Measurements from ENCODE around the gene CCDC157. TPM values are rescaled to one million over a fixed set of nuclear protein-coding genes. Genes with fewer than 3 reads are reported as not detected.
A peak's percentile ranks its signal among the peaks of the same experiment; 100 is the strongest.

CCDC157 gene
- total RNA-seq, 1 experiment from 2014 or later = 1.1 TPM

DNA sequence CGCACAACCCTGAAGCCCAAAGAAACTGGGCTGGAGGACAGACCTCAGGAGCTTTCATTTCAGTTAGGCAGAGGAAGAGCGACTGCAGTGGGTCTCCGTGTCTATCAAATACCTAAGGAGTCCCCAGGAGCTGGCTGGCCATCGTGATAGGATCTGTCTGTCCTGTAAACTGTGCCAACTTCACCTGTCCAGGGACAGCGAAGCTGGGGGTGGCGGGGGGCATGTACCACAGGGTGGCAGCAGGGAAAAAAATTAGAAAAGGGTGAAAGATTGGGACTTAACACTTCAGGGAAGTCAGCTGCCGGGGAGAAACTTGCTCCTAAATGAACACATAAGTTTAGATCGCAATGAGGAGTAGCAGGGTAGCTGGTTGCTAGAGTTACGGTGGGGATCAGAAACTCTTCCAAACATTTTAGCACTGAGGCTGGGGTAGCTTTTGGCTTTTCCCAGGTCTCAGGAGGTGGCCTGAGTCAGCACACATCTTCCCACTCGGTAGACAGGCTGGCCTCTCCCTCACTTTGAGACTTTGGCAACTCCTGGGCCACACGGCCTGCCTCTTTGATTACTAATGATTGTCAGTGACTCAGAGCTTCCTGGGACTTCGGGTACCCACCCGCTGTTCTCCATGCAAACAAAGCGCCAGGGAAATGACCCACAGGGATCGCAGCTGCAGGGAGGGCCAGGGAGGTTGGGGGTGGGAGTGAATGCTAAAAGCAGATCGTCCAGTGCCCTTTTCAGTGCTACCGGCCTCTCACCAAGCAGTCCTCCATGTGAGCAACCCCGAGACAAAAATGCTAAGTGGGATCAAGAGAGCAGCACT is 65.9 kb downstream of the CCDC157 start:
- Mint-ChIP-seq H3K27me3 (ENCODE audit: insufficient read depth, unreplicated experiment) (no peaks in the 10 kb centered on the region), H3K9me3 (ENCODE audit: unreplicated experiment) (no peaks in the 10 kb centered on the region), H3K4me1 (ENCODE audit: insufficient read depth, unreplicated experiment) (peaks cover 44% of the 10 kb centered on the region), H3K27ac (ENCODE audit: low read depth, unreplicated experiment) (peak overlapping the region; percentile 97), H3K4me3 (ENCODE audit: unreplicated experiment) (peak overlapping the region; percentile 90), H3K36me3 (ENCODE audit: insufficient read depth, unreplicated experiment) (peaks cover 62% of the 10 kb centered on the region)
- BruUV-seq (replicated peaks) = no TSS peak
- CTCF ChIA-PET = interaction anchor here (0.6 to 8.4 kb wide), 10 partner anchors 10 to 135 kb away, joined by 3 to 83 read pairs (median 6); partner anchors contain the start of gene SEC14L2
- POLR2A ChIA-PET = interaction anchor here (0.6 to 14.3 kb wide), 18 partner anchors 10 to 867 kb away, joined by 3 to 532 read pairs (median 4); partner anchors contain the start of genes CASTOR1, CCDC157, PES1 and RNF215
- TF ChIP-seq, protein P1, sequence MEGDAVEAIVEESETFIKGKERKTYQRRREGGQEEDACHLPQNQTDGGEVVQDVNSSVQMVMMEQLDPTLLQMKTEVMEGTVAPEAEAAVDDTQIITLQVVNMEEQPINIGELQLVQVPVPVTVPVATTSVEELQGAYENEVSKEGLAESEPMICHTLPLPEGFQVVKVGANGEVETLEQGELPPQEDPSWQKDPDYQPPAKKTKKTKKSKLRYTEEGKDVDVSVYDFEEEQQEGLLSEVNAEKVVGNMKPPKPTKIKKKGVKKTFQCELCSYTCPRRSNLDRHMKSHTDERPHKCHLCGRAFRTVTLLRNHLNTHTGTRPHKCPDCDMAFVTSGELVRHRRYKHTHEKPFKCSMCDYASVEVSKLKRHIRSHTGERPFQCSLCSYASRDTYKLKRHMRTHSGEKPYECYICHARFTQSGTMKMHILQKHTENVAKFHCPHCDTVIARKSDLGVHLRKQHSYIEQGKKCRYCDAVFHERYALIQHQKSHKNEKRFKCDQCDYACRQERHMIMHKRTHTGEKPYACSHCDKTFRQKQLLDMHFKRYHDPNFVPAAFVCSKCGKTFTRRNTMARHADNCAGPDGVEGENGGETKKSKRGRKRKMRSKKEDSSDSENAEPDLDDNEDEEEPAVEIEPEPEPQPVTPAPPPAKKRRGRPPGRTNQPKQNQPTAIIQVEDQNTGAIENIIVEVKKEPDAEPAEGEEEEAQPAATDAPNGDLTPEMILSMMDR (IDR thresholded peaks at IDR 0.05; ENCODE audit: unreplicated experiment) = no peak
- peak; percentile 99 for DNase-seq (ENCODE audit: unreplicated experiment)
- intact Hi-C loops (cut with micrococcal nuclease) = no loop called here

DNA sequence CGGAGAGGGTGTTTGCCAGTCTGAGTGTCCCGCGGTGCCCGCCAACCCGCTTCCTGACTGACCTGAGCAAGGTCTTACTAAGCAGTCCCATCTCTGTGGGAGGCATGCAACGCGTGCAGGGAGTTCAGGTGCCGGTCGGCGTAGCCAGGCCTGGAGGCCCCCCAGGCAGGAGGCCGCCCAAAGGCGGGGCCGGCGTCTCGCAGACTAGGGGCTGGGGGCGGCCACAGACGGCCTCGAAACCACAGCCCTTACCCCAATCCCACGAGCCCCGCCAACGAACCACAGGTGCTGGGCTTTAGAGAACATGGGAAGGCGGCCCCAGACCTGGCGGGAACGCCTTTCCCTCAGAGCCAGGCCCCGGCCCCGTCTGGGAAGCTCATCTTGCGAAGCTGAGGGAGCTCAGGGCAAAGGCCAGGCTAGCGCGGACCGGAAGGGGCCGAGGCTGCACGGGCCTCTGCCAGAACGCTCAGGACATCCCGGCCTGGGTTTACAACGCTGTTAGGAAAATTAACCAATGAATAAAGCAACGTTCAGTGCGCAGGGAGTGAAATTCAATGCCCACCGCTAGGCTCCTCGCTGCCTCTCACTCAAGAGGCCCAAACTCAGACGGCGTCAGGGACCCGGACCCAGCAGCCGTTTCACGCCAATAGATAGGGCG is 66.6 kb downstream of the CCDC157 start:
- TF ChIP-seq, protein P1 (IDR thresholded peaks at IDR 0.05; ENCODE audit: unreplicated experiment) = no peak
- H3K36me3 Mint-ChIP-seq (ENCODE audit: insufficient read depth, unreplicated experiment) = peaks cover 54% of the 10 kb centered on the region
- H3K4me1 Mint-ChIP-seq (ENCODE audit: insufficient read depth, unreplicated experiment) = peaks cover 44% of the 10 kb centered on the region
- ChIA-PET CTCF (interaction anchor here (0.7 to 8.4 kb wide), 11 partner anchors 11 to 315 kb away, joined by 3 to 83 read pairs (median 7); partner anchors contain the start of gene SEC14L2), POLR2A (interaction anchor here (0.6 to 14.3 kb wide), 17 partner anchors 10 to 827 kb away, joined by 3 to 532 read pairs (median 4); partner anchors contain the start of genes CASTOR1, CCDC157, MORC2 and PES1)
- peak overlapping the region; percentile 90 for H3K4me3 Mint-ChIP-seq (ENCODE audit: unreplicated experiment)
- TSS peak; percentile 54 for BruUV-seq (replicated peaks)
- no peak for DNase-seq (ENCODE audit: unreplicated experiment)
- H3K9me3 Mint-ChIP-seq (ENCODE audit: unreplicated experiment) = no peaks in the 10 kb centered on the region
- peak overlapping the region; percentile 97 for H3K27ac Mint-ChIP-seq (ENCODE audit: low read depth, unreplicated experiment)
- intact Hi-C loops (cut with micrococcal nuclease) = no loop called here
- H3K27me3 Mint-ChIP-seq (ENCODE audit: insufficient read depth, unreplicated experiment) = no peaks in the 10 kb centered on the region

DNA sequence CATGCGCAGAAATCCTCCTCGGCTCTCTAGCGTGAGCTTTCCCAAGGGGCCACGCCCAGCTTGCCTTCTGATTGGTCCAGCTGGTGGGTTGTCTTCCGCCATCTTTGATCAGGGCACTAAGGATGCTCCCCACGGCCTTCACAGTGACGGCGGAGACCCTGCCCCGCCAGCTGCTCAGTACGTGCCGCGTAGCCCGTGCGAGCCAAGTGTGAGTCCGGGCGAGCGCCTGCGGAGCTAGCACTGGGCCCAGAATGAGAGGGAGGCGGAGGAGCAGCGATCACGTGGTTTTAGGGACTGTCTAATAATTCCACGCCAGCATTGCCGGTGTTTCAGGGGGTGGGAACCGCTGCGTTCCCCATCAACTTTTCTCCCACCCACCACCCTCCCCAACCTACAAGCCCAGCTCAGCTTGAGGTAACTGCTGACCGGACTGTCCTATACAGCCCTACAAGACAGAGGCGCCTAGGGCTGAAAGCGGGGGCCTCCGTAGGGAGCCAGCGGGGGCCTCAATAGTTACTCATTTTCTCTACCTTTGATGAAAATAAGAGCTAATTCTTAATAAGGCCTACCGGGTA is 67.2 kb downstream of the CCDC157 start:
- CTCF ChIA-PET = interaction anchor here (0.6 to 8.4 kb wide), 14 partner anchors 11 to 332 kb away, joined by 3 to 83 read pairs (median 6); partner anchors contain the start of gene SEC14L2
- Mint-ChIP-seq H3K4me1 (ENCODE audit: insufficient read depth, unreplicated experiment) (peaks cover 44% of the 10 kb centered on the region), H3K9me3 (ENCODE audit: unreplicated experiment) (no peaks in the 10 kb centered on the region), H3K4me3 (ENCODE audit: unreplicated experiment) (peak overlapping the region; percentile 90), H3K27me3 (ENCODE audit: insufficient read depth, unreplicated experiment) (no peaks in the 10 kb centered on the region), H3K27ac (ENCODE audit: low read depth, unreplicated experiment) (peak overlapping the region; percentile 97), H3K36me3 (ENCODE audit: insufficient read depth, unreplicated experiment) (peaks cover 51% of the 10 kb centered on the region)
- TF ChIP-seq, protein P1 (IDR thresholded peaks at IDR 0.05; ENCODE audit: unreplicated experiment) = no peak
- intact Hi-C loops (cut with micrococcal nuclease) = no loop called here
- POLR2A ChIA-PET = interaction anchor here (0.5 to 14.3 kb wide), 19 partner anchors 9 to 827 kb away, joined by 3 to 532 read pairs (median 4); partner anchors contain the start of genes CASTOR1, CCDC157, MORC2 and PES1
- peak; percentile 100 for DNase-seq (ENCODE audit: unreplicated experiment)
- BruUV-seq (replicated peaks) = no TSS peak
